Gastroesophageal sphincter (tissue), 3 donors: ENCODE measurements around the gene SPACDR.

Experiments used
- CTCF ChIP-seq, 4 experiments: fragments of 200-600 bp in 2 of 4; fragments of 450-650 bp in 2 of 4; sonication (generic) in 1 of 4; IDR thresholded peaks; one replicate each; pipeline ENCODE4 v1.5.1; 2017 to 2019; ENCODE audit warnings: antibody characterized with exemption in 4 of 4, mild to moderate bottlenecking in 2 of 4, moderate library complexity in 2 of 4
- EP300 ChIP-seq: sonication (generic); formaldehyde crosslinking; IDR thresholded peaks from one replicate; pipeline ENCODE4 v1.6.1; 2017; ENCODE audit warnings: antibody characterized with exemption, mild to moderate bottlenecking

- no peak for TF ChIP-seq CTCF (IDR thresholded peaks at IDR 0.05)
- TF ChIP-seq EP300, result no peak
Measured at GRCh38 chr7:100490483-100491191, 26.6 kb upstream of the SPACDR start.
